Fibroblast of skin of left quadriceps (primary cell): ENCODE measurements around the gene RNF19B.

Experiments used
- DNase-seq, 2 experiments: peaks; one replicate each; pipeline ENCODE4 v3.0.0-alpha.2; 2013; ENCODE audit warnings: low read depth in 2 of 2

Gene RNF19B

GRCh38 chr1:32967888-32968568, 3.4 kb upstream of the RNF19B start:
- DNase-seq, result no peak

GRCh38 chr1:32966900-32967299, 2.3 kb upstream of the RNF19B start:
- DNase-seq, result no peak

DNA sequence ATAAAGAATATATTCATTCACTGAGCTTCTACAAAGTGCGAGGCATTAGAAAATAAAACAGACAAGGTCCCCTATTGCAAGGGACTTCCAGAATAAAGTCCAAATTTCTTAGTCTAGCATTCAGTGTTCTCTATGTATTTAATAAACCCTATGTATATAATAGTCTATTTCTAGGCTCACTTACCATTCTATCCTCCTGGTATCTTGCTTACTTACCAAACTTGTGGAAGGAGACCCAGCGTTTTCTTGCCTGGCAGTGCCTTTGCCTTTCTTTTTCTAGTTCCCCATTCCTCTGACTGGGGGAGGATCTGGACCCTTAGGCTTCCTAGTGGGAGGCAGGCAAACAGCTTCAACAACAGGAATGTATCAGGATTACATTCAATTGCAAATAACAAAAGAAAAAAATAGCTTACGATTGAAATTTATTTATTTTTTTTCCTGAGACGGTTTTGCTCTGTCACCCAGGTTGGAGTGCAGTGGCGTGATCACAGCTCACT, 690 bp upstream of the RNF19B start:
- no peak for DNase-seq

DNA sequence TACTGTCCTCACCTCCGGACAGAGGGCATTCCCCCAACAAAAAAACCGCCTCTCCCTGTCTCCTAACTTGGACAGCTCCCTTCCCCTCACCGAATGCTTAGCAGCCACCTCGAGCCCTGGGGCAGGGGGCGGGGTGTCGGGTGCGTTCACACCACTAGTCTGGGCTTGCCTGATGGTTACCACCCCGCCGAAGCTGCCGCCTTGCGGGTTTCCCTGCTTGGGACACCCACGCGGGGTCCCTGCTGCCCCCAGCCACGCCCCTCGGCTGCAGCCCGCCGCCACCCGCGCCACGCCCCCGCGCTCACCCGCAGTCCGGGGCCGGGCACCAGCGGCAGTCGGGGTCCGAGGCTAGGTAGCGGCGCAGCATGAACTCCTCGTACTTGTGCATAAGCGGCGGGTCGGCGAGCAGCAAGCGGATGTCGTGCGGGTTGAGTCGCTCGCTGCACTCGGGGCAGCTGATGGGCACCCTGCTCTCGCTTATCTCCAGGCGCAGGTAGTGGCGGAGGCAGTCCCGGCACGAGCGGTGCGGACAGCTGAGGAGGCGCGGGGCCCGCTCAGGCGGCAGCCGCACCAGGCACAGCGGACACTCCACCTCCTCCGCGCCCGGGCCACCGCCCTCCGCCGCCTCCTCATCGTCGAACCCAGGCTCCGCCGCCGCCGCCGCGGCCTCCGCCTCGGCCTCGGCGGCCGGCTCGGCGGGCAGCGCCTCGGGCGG, 706 bp downstream of the RNF19B start:
- no peak for DNase-seq

GRCh38 chr1:32962248-32962896, 2.2 kb downstream of the RNF19B start:
- DNase-seq, result no peak

GRCh38 chr1:32960819-32961355, 3.7 kb downstream of the RNF19B start:
- no peak for DNase-seq

GRCh38 chr1:32960342-32960741, 4.3 kb downstream of the RNF19B start:
- no peak for DNase-seq

GRCh38 chr1:32958827-32959226, 5.8 kb downstream of the RNF19B start:
- DNase-seq, result no peak

DNA sequence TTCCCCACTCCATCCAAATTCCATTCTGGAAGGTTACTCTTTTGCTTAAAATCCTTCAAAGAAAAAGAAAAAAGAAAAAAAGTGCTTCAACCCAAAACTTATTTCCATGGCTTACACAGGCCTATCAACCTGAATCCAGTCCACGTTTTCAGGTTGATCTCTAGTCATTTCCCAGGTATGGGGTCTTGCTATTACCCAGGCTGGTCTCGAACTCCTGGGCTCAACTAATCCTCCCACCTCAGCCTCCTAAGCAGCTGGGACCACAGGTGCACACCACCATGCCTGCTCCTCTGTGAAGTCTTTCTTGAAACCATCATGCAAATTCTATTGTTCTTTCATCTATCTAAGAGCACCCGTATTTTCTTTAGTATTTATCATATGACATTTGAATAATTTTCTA, 7.6 kb downstream of the RNF19B start:
- no peak for DNase-seq

DNA sequence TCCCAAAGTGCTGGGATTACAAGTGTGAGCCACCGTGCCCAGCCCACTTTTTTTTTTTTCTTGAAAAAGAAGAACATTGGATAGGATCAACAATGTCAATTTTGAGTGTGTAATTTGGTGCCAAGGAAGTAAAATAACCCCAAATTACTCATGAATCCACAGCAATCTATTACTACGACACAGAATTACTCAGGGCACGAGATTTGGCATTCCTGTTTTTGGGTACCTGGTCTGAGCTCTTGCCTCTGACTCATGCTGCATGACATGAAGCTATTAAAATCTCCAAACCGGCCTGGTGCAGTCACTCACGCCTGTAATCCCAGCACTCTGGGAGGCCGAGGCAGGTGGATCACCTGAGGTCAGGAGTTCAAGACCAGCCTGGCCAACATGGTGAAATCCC, 10.4 kb downstream of the RNF19B start:
- DNase-seq, result no peak

DNA sequence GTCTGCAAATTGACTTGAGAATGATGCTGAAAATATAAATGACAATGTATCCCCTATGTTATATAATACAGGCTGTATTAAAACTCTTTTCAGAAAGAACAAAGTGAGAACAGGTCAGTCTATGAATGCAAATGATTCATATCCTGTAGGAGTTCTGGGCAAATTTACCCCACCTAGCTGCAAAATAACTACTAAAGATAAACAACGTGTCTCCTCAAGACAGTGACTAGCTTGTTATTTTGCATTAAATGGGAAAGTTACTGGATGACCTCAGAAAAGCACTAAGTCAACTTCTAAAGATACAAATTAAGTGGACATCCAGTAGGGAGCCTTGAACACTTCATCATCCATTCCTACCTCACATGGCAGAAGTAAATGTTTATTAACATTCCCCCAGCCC, 11.1 kb downstream of the RNF19B start:
- DNase-seq, result no peak

- no peak for DNase-seq
These were observed 15.1 kb downstream of the RNF19B start for GRCh38 chr1:32949519-32949918.

GRCh38 chr1:32948905-32949304, 15.7 kb downstream of the RNF19B start:
- no peak for DNase-seq

- DNase-seq, result no peak
These were observed 16.3 kb downstream of the RNF19B start for GRCh38 chr1:32948390-32948722.

- no peak for DNase-seq
These were observed 16.8 kb downstream of the RNF19B start for GRCh38 chr1:32947669-32948389.

DNA sequence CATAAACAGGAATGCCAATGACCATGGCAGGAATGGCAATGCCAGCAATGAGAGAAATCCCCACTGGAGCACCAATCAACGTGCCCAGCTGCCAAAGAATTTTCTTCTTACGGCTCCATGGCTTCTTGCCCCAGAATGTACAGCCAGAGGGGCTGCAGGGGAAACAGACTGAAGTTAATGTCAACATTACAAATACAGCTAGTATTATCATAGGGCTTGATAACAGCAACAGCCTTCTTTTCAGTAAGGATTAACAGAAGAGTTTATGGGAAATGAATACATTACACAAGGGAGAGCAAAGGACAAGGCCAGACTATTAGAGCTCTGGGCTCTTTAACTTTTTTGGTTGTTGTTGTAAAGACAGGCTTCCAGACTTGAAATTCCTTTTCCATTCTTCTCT, 18.2 kb downstream of the RNF19B start:
- no peak for DNase-seq

DNA sequence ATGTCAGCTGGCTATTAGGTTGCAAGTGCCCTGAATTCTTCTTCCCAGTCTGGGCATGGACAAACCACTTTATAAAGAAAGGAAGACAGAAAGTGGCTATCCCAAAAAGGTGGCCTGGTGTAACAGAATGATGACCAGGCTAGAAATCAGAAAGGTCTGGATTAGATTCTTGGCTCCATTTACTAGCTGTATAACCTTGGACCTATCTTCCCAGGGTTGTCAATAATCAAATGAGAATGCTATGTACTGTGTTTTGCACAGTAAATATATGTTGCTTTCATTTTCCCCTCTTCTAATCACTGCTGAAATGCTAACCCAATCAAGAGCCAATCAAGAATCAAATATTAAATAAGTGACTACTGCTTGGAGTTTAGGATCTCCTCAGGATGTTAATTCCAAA, 20.4 kb downstream of the RNF19B start:
- no peak for DNase-seq

GRCh38 chr1:32939655-32940371, 24.8 kb downstream of the RNF19B start:
- DNase-seq, result peak; percentile 57 to 60

DNA sequence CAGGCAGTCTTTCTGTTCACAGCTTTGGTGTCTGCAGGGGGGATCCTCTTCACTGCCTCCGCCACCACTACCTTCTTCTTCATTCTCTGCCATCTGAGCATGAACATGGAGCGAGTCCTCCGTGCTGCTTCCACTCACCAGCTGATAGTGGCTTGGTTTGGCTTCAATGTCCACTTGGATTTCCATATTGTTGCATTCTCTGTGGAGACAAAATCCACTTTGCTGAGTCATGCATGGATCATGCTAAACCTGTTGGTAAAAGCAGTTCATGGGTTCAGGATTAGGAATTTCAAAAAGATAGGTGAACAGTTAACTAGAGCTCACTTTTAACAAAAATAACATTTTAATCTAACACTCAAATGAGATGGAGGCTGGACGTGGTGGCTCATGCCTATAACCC, 27.5 kb downstream of the RNF19B start:
- DNase-seq, result no peak

DNA sequence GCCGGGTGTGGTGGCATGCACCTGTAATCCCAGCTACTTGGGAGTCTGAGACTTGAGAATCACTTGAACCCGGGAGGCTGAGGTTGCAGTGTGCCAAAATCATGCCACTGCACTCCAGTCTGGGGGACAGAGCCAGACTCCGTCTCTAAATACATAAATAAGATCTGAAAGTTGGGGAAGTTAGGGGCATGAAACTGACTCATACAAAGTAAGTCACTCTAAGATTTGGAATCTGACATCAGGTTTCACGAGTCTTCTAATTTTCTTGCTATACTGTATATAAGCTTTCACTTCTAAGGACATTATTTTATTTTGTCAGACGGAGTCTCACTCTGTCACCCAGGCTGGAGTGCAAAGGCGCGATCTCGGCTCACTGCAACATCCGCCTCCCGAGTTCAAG, 30.1 kb downstream of the RNF19B start:
- DNase-seq, result no peak

- no peak for DNase-seq
These were observed 30.8 kb downstream of the RNF19B start for GRCh38 chr1:32933742-32934322.
